T follicular helper cell (primary cell): ENCODE data around the gene IL17RA.
A peak's percentile ranks its signal among the peaks of the same experiment; 100 is the strongest.

Source experiments
- DNase-seq: peaks from one replicate; pipeline ENCODE4 v3.0.0-alpha.2; 2020; ENCODE audit warnings: low read depth

The IL17RA gene

GRCh38 chr22:17106161-17106784 is 21.5 kb downstream of the IL17RA start:
- no peak for DNase-seq

- DNase-seq, result no peak
Measured at GRCh38 chr22:17106785-17107546, 22.2 kb downstream of the IL17RA start.

- no peak for DNase-seq
Measured at GRCh38 chr22:17107547-17107810, 22.7 kb downstream of the IL17RA start.

- no peak for DNase-seq
Measured at GRCh38 chr22:17108256-17109112, 23.7 kb downstream of the IL17RA start.

- no peak for DNase-seq
Measured at GRCh38 chr22:17109113-17109865, 24.5 kb downstream of the IL17RA start.

GRCh38 chr22:17109976-17110375 is 25.2 kb downstream of the IL17RA start:
- DNase-seq, result no peak

- no peak for DNase-seq
Measured at GRCh38 chr22:17110791-17111550, 26.2 kb downstream of the IL17RA start.

- DNase-seq, result no peak
Measured at GRCh38 chr22:17112491-17113042, 27.8 kb downstream of the IL17RA start.

GRCh38 chr22:17113600-17113999 is 28.8 kb downstream of the IL17RA start:
- DNase-seq, result no peak

- DNase-seq, result no peak
Measured at GRCh38 chr22:17114173-17114897, 29.5 kb downstream of the IL17RA start.

- no peak for DNase-seq
Measured at GRCh38 chr22:17114898-17115235, 30.1 kb downstream of the IL17RA start.

- DNase-seq, result no peak
Measured at GRCh38 chr22:17115236-17115635, 30.4 kb downstream of the IL17RA start.

GRCh38 chr22:17115945-17116565 is 31.3 kb downstream of the IL17RA start:
- no peak for DNase-seq

GRCh38 chr22:17116572-17117330 is 32.0 kb downstream of the IL17RA start:
- DNase-seq, result no peak

GRCh38 chr22:17117400-17117799 is 32.6 kb downstream of the IL17RA start:
- DNase-seq, result no peak

GRCh38 chr22:17117890-17118289 is 33.1 kb downstream of the IL17RA start:
- DNase-seq, result no peak

GRCh38 chr22:17118342-17118741 is 33.5 kb downstream of the IL17RA start:
- no peak for DNase-seq

- DNase-seq, result no peak
Measured at GRCh38 chr22:17119481-17120202, 34.8 kb downstream of the IL17RA start.

GRCh38 chr22:17120281-17120680 is 35.5 kb downstream of the IL17RA start:
- DNase-seq, result peak; percentile 33
